Trophoblast cell (in vitro differentiated cells and primary cell): ENCODE measurements around the gene PLEKHG4B.

ENCODE experiments used
- DNase-seq, 2 donors: peaks; one replicate each; pipeline ENCODE4 v3.0.0-alpha.2; 2016
- H2AFZ ChIP-seq: 2 replicates; pipeline ENCODE4 v1.6.1; 2013; ENCODE audit warnings: low read length, moderate library complexity, mild to moderate bottlenecking; ENCODE audit not compliant: insufficient read depth, poor library complexity
- H2AK5ac ChIP-seq: 2 replicates; pipeline ENCODE4 v1.6.1; 2013; ENCODE audit warnings: mild to moderate bottlenecking, low read length
- H2BK120ac ChIP-seq: 2 replicates; pipeline ENCODE4 v1.6.1; 2013; ENCODE audit warnings: low read length, mild to moderate bottlenecking, moderate library complexity; ENCODE audit not compliant: insufficient read depth, poor library complexity
- H2BK12ac ChIP-seq: 2 replicates; pipeline ENCODE4 v1.6.1; 2013; ENCODE audit warnings: mild to moderate bottlenecking, low read length, moderate library complexity
- H2BK5ac ChIP-seq: 2 replicates; pipeline ENCODE4 v1.6.1; 2013; ENCODE audit warnings: low read length, low read depth, moderate library complexity, mild to moderate bottlenecking; ENCODE audit not compliant: poor library complexity
- H3K14ac ChIP-seq: 2 replicates; pipeline ENCODE4 v1.6.1; 2013; ENCODE audit warnings: mild to moderate bottlenecking, low read length
- H3K18ac ChIP-seq: 2 replicates; pipeline ENCODE4 v1.6.1; 2013; ENCODE audit warnings: mild to moderate bottlenecking, low read length
- H3K23ac ChIP-seq: 2 replicates; pipeline ENCODE4 v1.6.1; 2013; ENCODE audit warnings: low read length
- H3K27ac ChIP-seq: 2 replicates; pipeline ENCODE4 v1.5.1; 2013; ENCODE audit warnings: low read depth, mild to moderate bottlenecking, inconsistent platforms, low read length, moderate library complexity
- H3K27me3 ChIP-seq: 2 replicates; pipeline ENCODE4 v1.6.1; 2013; ENCODE audit warnings: inconsistent platforms, mild to moderate bottlenecking, low read length, moderate library complexity; ENCODE audit not compliant: insufficient read depth
- H3K36me3 ChIP-seq, 2 experiments: 1 replicate in 1 of 2; 2 replicates in 1 of 2; pipeline ENCODE4 v1.6.1; 2013; ENCODE audit warnings: low read length in 2 of 2, mild to moderate bottlenecking in 2 of 2, moderate library complexity in 1 of 2; ENCODE audit not compliant: insufficient read depth in 2 of 2, control insufficient read depth in 1 of 2
- H3K4ac ChIP-seq: 2 replicates; pipeline ENCODE4 v1.6.1; 2013; ENCODE audit warnings: low read depth, mild to moderate bottlenecking, low read length, moderate library complexity
- H3K4me1 ChIP-seq, 2 experiments: 1 replicate in 1 of 2; 2 replicates in 1 of 2; pipeline ENCODE4 v1.6.1; 2013; ENCODE audit warnings: low read length in 2 of 2, mild to moderate bottlenecking in 2 of 2, moderate library complexity in 1 of 2; ENCODE audit not compliant: insufficient read depth in 2 of 2, control insufficient read depth in 1 of 2
- H3K4me2 ChIP-seq: 2 replicates; pipeline ENCODE4 v1.6.1; 2013; ENCODE audit warnings: inconsistent platforms, mild to moderate bottlenecking, low read length, moderate library complexity
- H3K4me3 ChIP-seq: 2 replicates; pipeline ENCODE4 v1.5.1; 2013; ENCODE audit warnings: mild to moderate bottlenecking, low read depth, low read length, inconsistent platforms
- H3K79me1 ChIP-seq: one replicate; pipeline ENCODE4 v1.6.1; 2013; ENCODE audit warnings: low read length
- H3K79me2 ChIP-seq: 2 replicates; pipeline ENCODE4 v1.6.1; 2013; ENCODE audit warnings: low read length, mild to moderate bottlenecking; ENCODE audit not compliant: control insufficient read depth, insufficient read depth, poor library complexity
- H3K9ac ChIP-seq: 2 replicates; pipeline ENCODE4 v1.6.1; 2013; ENCODE audit warnings: mild to moderate bottlenecking, low read length
- H3K9me3 ChIP-seq: 2 replicates; pipeline ENCODE4 v1.6.1; 2013; ENCODE audit warnings: low read depth, mild to moderate bottlenecking, control low read depth, inconsistent platforms, low read length; ENCODE audit not compliant: insufficient read depth
- H4K12ac ChIP-seq: 2 replicates; pipeline ENCODE4 v1.6.1; 2013; ENCODE audit warnings: low read depth, mild to moderate bottlenecking, low read length, moderate library complexity
- H4K8ac ChIP-seq: 2 replicates; pipeline ENCODE4 v1.6.1; 2013; ENCODE audit warnings: low read depth, mild to moderate bottlenecking, low read length, moderate library complexity
- H4K91ac ChIP-seq: one replicate; pipeline ENCODE4 v1.6.1; 2013; ENCODE audit warnings: low read depth, mild to moderate bottlenecking, low read length, moderate library complexity
- WGBS: extraction: QIAGEN DNeasy Blood & Tissue Kit; methylation state at CpG from one replicate; pipeline ENCODE4 v1.1.7; 2013; ENCODE audit warnings: missing lambda C conversion rate; ENCODE audit not compliant: insufficient read length, insufficient coverage; ENCODE audit errors: extremely low coverage; 5-methylcytosine and 5-hydroxymethylcytosine counted together

The PLEKHG4B gene

GRCh38 chr5:179401-179800, 87.4 kb downstream of the PLEKHG4B start:
- H4K12ac ChIP-seq = no peak overlapping the region
- H3K9me3 ChIP-seq = no peaks in the 10 kb centered on the region
- H4K8ac ChIP-seq = no peak overlapping the region
- no peaks in the 10 kb centered on the region for H3K27me3 ChIP-seq
- H3K36me3 ChIP-seq = peaks cover 41 to 43% of the 10 kb centered on the region in 2 experiments
- H3K9ac ChIP-seq = no peak overlapping the region
- H4K91ac ChIP-seq = no peak overlapping the region
- H3K4me3 ChIP-seq = no peak overlapping the region
- H2AFZ ChIP-seq = no peak overlapping the region
- no CpG with 5 or more reads among the region's 9 CpGs for WGBS
- H3K18ac ChIP-seq = no peak overlapping the region
- no peak overlapping the region for H3K27ac ChIP-seq
- no peak overlapping the region for H2AK5ac ChIP-seq
- H3K79me1 ChIP-seq = peaks cover 3% of the 10 kb centered on the region
- H2BK12ac ChIP-seq = no peak overlapping the region
- DNase-seq = no peak
- H3K79me2 ChIP-seq = no peaks in the 10 kb centered on the region
- H3K14ac ChIP-seq = no peak overlapping the region
- no peak overlapping the region for H3K23ac ChIP-seq
- no peak overlapping the region for H2BK120ac ChIP-seq
- H3K4ac ChIP-seq = no peak overlapping the region
- no peak overlapping the region for H2BK5ac ChIP-seq
- peaks cover 23 to 27% of the 10 kb centered on the region in 2 experiments for H3K4me1 ChIP-seq
- H3K4me2 ChIP-seq = no peak overlapping the region

- H3K36me3 ChIP-seq = peaks cover 32 to 38% of the 10 kb centered on the region in 2 experiments
- no peak overlapping the region for H2BK12ac ChIP-seq
- H2BK120ac ChIP-seq = no peak overlapping the region
- DNase-seq = peak; percentile 39 to 63
- peak overlapping the region; percentile 16 for H3K4me2 ChIP-seq
- H3K14ac ChIP-seq = no peak overlapping the region
- no peaks in the 10 kb centered on the region for H3K79me1 ChIP-seq
- H3K18ac ChIP-seq = no peak overlapping the region
- no peak overlapping the region for H2AK5ac ChIP-seq
- H4K12ac ChIP-seq = no peak overlapping the region
- no peaks in the 10 kb centered on the region for H3K9me3 ChIP-seq
- H4K8ac ChIP-seq = no peak overlapping the region
- no peak overlapping the region for H3K4me3 ChIP-seq
- H3K79me2 ChIP-seq = no peaks in the 10 kb centered on the region
- no CpG with 5 or more reads among the region's 13 CpGs for WGBS
- no peak overlapping the region for H2BK5ac ChIP-seq
- H3K23ac ChIP-seq = no peak overlapping the region
- H3K4me1 ChIP-seq = peaks cover 21 to 23% of the 10 kb centered on the region in 2 experiments
- no peak overlapping the region for H3K4ac ChIP-seq
- no peak overlapping the region for H4K91ac ChIP-seq
- H3K27ac ChIP-seq = no peak overlapping the region
- no peak overlapping the region for H3K9ac ChIP-seq
- no peaks in the 10 kb centered on the region for H3K27me3 ChIP-seq
- H2AFZ ChIP-seq = no peak overlapping the region
Observed at GRCh38 chr5:180286-180918, 88.4 kb downstream of the PLEKHG4B start.

- Histone ChIP-seq H3K79me1 (peaks cover 3% of the 10 kb centered on the region), H3K79me2 (no peaks in the 10 kb centered on the region), H2BK5ac (no peak overlapping the region), H3K9ac (no peak overlapping the region), H4K8ac (no peak overlapping the region), H3K23ac (no peak overlapping the region), H3K4ac (no peak overlapping the region), H3K14ac (no peak overlapping the region), H2AK5ac (no peak overlapping the region), H2BK12ac (no peak overlapping the region), H2BK120ac (no peak overlapping the region), H2AFZ (no peak overlapping the region), H3K36me3 (peaks cover 35 to 40% of the 10 kb centered on the region in 2 experiments), H3K4me2 (no peak overlapping the region), H4K91ac (no peak overlapping the region), H3K4me3 (no peak overlapping the region), H3K4me1 (peaks cover 24 to 26% of the 10 kb centered on the region in 2 experiments), H3K27ac (no peak overlapping the region), H3K9me3 (no peaks in the 10 kb centered on the region), H4K12ac (no peak overlapping the region), H3K27me3 (no peaks in the 10 kb centered on the region), H3K18ac (no peak overlapping the region)
- DNase-seq = no peak
- WGBS = no CpG with 5 or more reads among the region's 9 CpGs
Observed at GRCh38 chr5:181160-181559, 89.2 kb downstream of the PLEKHG4B start.

GRCh38 chr5:181566-181965, 89.6 kb downstream of the PLEKHG4B start:
- Histone ChIP-seq H3K14ac (no peak overlapping the region), H3K23ac (no peak overlapping the region), H3K9me3 (no peaks in the 10 kb centered on the region), H3K9ac (no peak overlapping the region), H2BK5ac (no peak overlapping the region), H3K79me2 (no peaks in the 10 kb centered on the region), H3K27me3 (no peaks in the 10 kb centered on the region), H3K36me3 (peaks cover 38 to 44% of the 10 kb centered on the region in 2 experiments), H2AK5ac (no peak overlapping the region), H3K4me2 (no peak overlapping the region), H3K4ac (no peak overlapping the region), H3K79me1 (peaks cover 3% of the 10 kb centered on the region), H3K4me3 (no peak overlapping the region), H3K27ac (no peak overlapping the region), H4K8ac (no peak overlapping the region), H3K18ac (no peak overlapping the region), H4K91ac (no peak overlapping the region), H4K12ac (no peak overlapping the region), H2AFZ (no peak overlapping the region), H3K4me1 (peaks cover 22% of the 10 kb centered on the region in 2 experiments), H2BK120ac (no peak overlapping the region), H2BK12ac (no peak overlapping the region)
- DNase-seq = no peak
- WGBS = no CpG with 5 or more reads among the region's 22 CpGs
